Central memory CD8-positive, alpha-beta T cell (primary cell): Measurements from ENCODE around the gene MET.
"Not testable (repeated sequence)": the region's sequence is repeated elsewhere in the genome, so short reads cannot be mapped to it uniquely, and the experiment has no call there.

Experiments
- ATAC-seq: fragments of 150-1000 bp; cut with Tn5 transposase; replicated peaks from 2 replicates; pipeline ENCODE4 v1.10.0; 2022; ENCODE audit warnings: mild to moderate bottlenecking, moderate FRiP score, moderate number of reproducible peaks; ENCODE audit not compliant: poor library complexity, severe bottlenecking; ENCODE audit errors: extremely low read depth
- DNase-seq, 2 donors: peaks; one replicate each; pipeline ENCODE4 v3.0.0; 2021; ENCODE audit warnings: low spot score in 2 of 2
- H3K27ac Mint-ChIP-seq: one replicate; pipeline ENCODE4 v1.8.0; 2022; ENCODE audit warnings: low read depth, mild to moderate bottlenecking, moderate library complexity, mixed read lengths
- H3K27me3 Mint-ChIP-seq: one replicate; pipeline ENCODE4 v1.8.0; 2022; ENCODE audit warnings: mixed read lengths
- H3K36me3 Mint-ChIP-seq: one replicate; pipeline ENCODE4 v1.8.0; 2022; ENCODE audit warnings: mild to moderate bottlenecking, moderate library complexity, mixed read lengths; ENCODE audit not compliant: insufficient read depth
- H3K4me1 Mint-ChIP-seq: one replicate; pipeline ENCODE4 v1.8.0; 2022; ENCODE audit warnings: mixed read lengths
- H3K4me3 Mint-ChIP-seq: one replicate; pipeline ENCODE4 v1.8.0; 2022; ENCODE audit warnings: mild to moderate bottlenecking, moderate library complexity, mixed read lengths
- H3K9me3 Mint-ChIP-seq: one replicate; pipeline ENCODE4 v1.8.0; 2022; ENCODE audit warnings: mixed read lengths

Gene MET

DNA sequence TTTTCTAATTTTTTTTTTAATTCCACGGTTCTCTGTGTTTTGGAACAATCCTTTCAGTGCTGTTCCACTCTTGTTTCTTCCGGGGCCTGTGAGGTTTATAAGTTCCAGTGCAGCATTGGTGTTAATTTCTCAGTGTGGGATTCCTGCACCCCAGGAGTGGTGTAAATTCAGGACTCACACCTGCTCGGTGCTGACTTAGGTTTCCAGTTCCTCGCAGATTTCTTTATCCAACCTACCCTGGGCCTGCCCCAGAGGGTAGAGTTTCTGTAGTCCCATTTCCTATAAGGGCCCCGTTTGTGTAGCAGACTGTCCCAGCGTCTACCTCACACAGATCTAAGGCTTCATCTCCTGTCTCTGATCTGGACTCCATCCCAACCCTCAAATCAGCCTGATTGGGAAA is 27.4 kb upstream of the MET start:
- Mint-ChIP-seq H3K4me3 (no peak overlapping the region), H3K9me3 (no peaks in the 10 kb centered on the region), H3K27ac (no peak overlapping the region), H3K36me3 (no peaks in the 10 kb centered on the region), H3K27me3 (peaks cover 26% of the 10 kb centered on the region), H3K4me1 (no peaks in the 10 kb centered on the region)
- ATAC-seq: no peak
- no peak for DNase-seq

- Mint-ChIP-seq H3K9me3 (no peaks in the 10 kb centered on the region), H3K4me1 (no peaks in the 10 kb centered on the region), H3K4me3 (no peak overlapping the region), H3K27ac (no peak overlapping the region), H3K27me3 (peaks cover 45% of the 10 kb centered on the region), H3K36me3 (no peaks in the 10 kb centered on the region)
- ATAC-seq (no peak), DNase-seq (no peak)
Measured at GRCh38 chr7:116647290-116647689, 24.7 kb upstream of the MET start.

DNA sequence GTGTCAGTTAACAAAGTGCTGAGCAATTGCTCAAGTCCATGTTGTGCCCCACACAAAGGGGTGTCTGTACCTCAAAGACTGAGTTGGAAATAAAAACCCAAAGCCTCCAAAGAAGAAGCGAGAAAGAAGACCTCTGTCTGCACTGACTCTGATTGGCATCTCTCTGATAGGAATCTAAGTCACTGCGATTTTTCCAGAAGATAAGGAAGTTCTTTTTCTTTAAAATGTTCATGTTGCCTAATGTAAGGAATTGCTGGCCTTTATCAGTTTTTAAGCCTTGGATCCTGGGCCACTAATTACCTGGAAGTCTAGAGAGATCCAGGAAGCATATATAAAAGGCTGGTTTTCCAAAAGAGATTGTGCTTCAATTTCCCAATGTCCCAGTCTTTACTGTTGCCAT is 24.1 kb upstream of the MET start:
- no peak overlapping the region for H3K4me3 Mint-ChIP-seq
- H3K4me1 Mint-ChIP-seq: no peaks in the 10 kb centered on the region
- H3K9me3 Mint-ChIP-seq: no peaks in the 10 kb centered on the region
- ATAC-seq (no peak), DNase-seq (no peak)
- no peak overlapping the region for H3K27ac Mint-ChIP-seq
- H3K27me3 Mint-ChIP-seq: peaks cover 48% of the 10 kb centered on the region
- no peaks in the 10 kb centered on the region for H3K36me3 Mint-ChIP-seq

DNA sequence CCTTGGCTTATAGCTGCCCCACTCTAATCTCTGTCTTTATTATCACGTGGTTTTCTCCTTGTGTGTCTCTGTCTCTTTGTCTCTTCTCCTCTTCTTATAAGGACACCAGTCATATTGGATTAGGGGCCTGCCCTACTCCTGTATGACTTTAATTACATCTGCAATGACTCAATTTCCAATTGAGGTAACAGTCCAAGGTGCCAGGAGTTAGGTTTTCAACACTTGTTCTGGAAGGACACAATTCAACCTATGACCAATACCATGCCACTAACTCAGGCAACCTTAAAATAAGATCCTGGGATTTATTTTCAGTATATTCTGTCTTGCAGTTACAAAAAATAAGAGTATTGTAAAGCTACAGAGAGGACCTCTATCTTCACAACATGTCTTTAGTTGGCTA is 21.6 kb upstream of the MET start:
- H3K27ac Mint-ChIP-seq: no peak overlapping the region
- H3K4me3 Mint-ChIP-seq: no peak overlapping the region
- H3K4me1 Mint-ChIP-seq: no peaks in the 10 kb centered on the region
- peaks cover 31% of the 10 kb centered on the region for H3K27me3 Mint-ChIP-seq
- DNase-seq: no peak
- ATAC-seq: no peak
- no peaks in the 10 kb centered on the region for H3K36me3 Mint-ChIP-seq
- no peaks in the 10 kb centered on the region for H3K9me3 Mint-ChIP-seq

DNA sequence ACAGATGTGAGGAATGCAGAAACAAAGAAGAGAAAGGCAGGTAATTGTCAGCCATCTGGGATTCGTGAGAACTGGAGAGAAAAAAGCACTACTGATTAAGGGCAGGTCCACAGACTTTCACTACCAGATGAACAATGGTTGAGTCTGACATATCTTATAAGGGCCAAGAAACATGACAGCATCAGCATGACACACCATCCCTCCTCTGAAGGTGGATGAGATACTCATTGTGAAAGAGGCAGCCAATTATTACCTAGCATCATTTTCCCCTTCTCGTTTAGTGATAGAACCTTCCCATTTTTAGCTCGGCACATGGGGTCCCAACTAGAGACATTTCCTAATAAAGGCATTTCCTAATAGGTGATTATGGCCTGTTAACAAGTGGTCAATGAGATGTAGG is 19.2 kb upstream of the MET start:
- ATAC-seq (no peak), DNase-seq (no peak)
- Mint-ChIP-seq H3K9me3 (no peaks in the 10 kb centered on the region), H3K27me3 (peaks cover 28% of the 10 kb centered on the region), H3K4me1 (no peaks in the 10 kb centered on the region), H3K36me3 (no peaks in the 10 kb centered on the region), H3K27ac (no peak overlapping the region), H3K4me3 (no peak overlapping the region)

DNA sequence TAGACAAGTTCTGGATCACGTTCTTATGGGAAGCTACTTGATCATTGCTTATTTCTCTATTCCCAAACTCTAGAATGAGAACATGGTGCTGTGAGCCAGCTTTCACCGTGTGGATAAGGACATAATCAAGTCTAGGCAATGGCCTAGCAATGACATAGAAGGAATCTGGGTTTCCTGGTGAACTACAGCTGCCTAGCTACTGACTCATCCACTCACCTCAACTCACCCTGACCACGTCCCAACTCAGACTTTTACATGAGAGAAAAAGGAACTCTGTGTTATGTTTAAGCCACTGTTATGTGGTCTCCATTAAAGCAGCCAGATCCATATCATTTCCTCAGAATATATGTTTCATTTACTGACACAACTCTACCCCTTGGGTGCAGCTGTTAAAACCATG is 18.8 kb upstream of the MET start:
- no peaks in the 10 kb centered on the region for H3K9me3 Mint-ChIP-seq
- DNase-seq: no peak
- ATAC-seq: no peak

GRCh38 chr7:116653646-116654045 is 18.4 kb upstream of the MET start:
- Mint-ChIP-seq H3K4me3 (no peak overlapping the region), H3K4me1 (no peaks in the 10 kb centered on the region), H3K27me3 (peaks cover 28% of the 10 kb centered on the region), H3K27ac (no peak overlapping the region), H3K36me3 (no peaks in the 10 kb centered on the region), H3K9me3 (no peaks in the 10 kb centered on the region)
- DNase-seq (no peak), ATAC-seq (no peak)

More for the DNA sequence above, 18.8 kb upstream of the MET start:
- H3K4me3 Mint-ChIP-seq: no peak overlapping the region
- no peaks in the 10 kb centered on the region for H3K36me3 Mint-ChIP-seq
- peaks cover 28% of the 10 kb centered on the region for H3K27me3 Mint-ChIP-seq
- no peak overlapping the region for H3K27ac Mint-ChIP-seq
- no peaks in the 10 kb centered on the region for H3K4me1 Mint-ChIP-seq

DNA sequence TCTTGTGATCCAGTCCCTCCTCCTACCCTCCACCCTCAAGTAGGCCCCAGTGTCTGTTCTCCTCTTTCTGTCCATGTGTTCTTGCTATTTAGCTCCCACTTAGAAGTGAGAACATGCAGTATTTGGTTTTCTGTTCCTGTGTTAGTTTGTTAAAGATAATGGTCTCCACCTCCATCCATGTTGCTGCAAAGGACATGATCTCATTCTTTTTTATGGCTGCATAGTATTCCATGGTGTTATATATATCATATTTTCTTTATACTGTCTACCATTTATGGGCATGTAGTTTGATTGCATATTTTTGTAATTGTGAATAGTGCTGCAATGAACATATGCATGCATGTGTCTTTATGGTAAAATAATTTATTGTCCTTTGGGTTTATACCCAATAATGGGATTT is 12.7 kb upstream of the MET start:
- H3K27ac Mint-ChIP-seq, ATAC-seq, H3K36me3 Mint-ChIP-seq, H3K4me3 Mint-ChIP-seq, H3K9me3 Mint-ChIP-seq, DNase-seq, H3K4me1 Mint-ChIP-seq: not testable (repeated sequence)
- H3K27me3 Mint-ChIP-seq: peaks cover 16% of the 10 kb centered on the region

DNA sequence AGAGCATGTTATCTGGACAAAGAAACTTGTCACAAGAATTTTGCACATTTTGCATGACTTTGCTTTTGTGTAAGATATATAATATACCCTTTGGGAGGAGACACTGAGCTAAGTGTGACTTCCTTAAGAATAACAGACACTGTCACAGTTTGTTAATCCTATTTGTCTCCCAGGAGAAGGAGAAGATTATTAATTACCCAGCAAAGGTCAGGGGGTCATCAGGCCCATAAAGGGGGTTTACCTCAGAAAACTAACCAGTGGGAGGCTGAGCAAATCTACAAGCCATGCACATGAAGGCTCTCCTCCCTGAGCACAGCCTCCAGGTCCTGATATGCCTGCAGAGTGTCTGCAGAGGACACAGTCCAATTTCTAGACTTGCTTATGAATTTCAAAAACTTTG is 10.1 kb upstream of the MET start:
- DNase-seq (no peak), ATAC-seq (no peak)
- Mint-ChIP-seq H3K4me1 (no peaks in the 10 kb centered on the region), H3K9me3 (no peaks in the 10 kb centered on the region), H3K4me3 (no peak overlapping the region), H3K36me3 (no peaks in the 10 kb centered on the region), H3K27me3 (peaks cover 27% of the 10 kb centered on the region), H3K27ac (no peak overlapping the region)

DNA sequence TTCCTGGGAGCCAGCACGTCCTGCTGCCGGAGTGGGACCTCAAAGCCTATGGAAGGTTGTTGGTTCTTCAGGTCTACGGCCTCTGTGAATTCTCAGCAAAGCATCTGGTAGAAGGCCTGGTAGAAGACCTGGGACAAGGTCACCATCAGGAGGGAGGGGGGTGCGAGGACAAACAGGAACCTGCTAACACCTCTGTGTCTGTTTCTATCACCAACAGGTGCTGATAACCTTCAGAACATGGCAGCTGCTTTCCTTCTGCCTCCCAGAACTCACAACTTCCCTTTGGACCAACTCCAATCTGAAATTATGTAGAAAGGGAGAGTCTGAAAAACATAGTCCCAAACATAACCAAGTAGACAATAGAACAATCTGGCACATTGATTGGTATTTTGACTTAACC is 8.3 kb upstream of the MET start:
- H3K27ac Mint-ChIP-seq: no peak overlapping the region

DNA sequence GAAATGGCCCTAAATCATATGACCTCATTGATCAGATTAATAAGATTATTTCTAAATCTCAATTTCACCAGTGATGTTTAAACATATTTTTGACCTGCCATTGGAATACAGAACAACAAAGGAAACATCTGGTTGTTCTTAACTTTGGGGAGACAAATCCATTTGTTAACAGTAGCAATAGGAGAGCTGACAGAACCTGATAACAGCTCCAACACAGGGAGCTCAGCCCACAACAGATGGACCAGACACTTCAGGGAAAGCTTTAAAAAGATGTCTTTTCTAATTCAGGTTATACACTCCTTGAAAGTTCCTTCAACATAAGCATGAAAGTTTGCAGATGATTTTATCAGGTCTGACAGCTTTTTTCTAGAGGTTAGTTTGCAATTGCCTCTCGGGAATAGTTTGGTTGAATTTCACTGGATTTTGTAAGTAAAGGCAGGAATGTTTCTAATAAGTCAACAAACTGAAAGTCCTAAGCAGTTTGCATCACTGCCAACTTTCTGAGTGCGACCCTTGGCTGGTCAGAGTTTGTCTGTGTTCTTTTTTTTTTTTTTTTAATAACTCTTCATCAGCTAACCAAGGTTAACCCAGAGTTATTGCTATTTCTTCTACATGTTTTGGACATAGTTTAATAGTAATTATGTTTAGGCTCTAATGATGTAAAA is 6.5 kb upstream of the MET start:
- no peak for DNase-seq
- Mint-ChIP-seq H3K9me3 (no peaks in the 10 kb centered on the region), H3K27me3 (peaks cover 28% of the 10 kb centered on the region), H3K36me3 (no peaks in the 10 kb centered on the region), H3K27ac (no peak overlapping the region), H3K4me3 (no peak overlapping the region), H3K4me1 (no peaks in the 10 kb centered on the region)
- ATAC-seq: no peak

More for the DNA sequence above, 8.3 kb upstream of the MET start:
- DNase-seq: no peak
- no peak for ATAC-seq
- H3K27me3 Mint-ChIP-seq: peaks cover 27% of the 10 kb centered on the region
- no peaks in the 10 kb centered on the region for H3K9me3 Mint-ChIP-seq
- no peak overlapping the region for H3K4me3 Mint-ChIP-seq
- no peaks in the 10 kb centered on the region for H3K36me3 Mint-ChIP-seq
- no peaks in the 10 kb centered on the region for H3K4me1 Mint-ChIP-seq

GRCh38 chr7:116669769-116670168 is 2.2 kb upstream of the MET start:
- Mint-ChIP-seq H3K9me3 (no peaks in the 10 kb centered on the region), H3K36me3 (no peaks in the 10 kb centered on the region), H3K4me3 (no peak overlapping the region), H3K27ac (no peak overlapping the region), H3K4me1 (peaks cover 5% of the 10 kb centered on the region), H3K27me3 (peaks cover 28% of the 10 kb centered on the region)
- DNase-seq (no peak), ATAC-seq (no peak)

GRCh38 chr7:116670409-116671015 is 1.5 kb upstream of the MET start:
- peaks cover 5% of the 10 kb centered on the region for H3K4me1 Mint-ChIP-seq
- ATAC-seq (no peak), DNase-seq (no peak)
- no peak overlapping the region for H3K27ac Mint-ChIP-seq
- H3K36me3 Mint-ChIP-seq: no peaks in the 10 kb centered on the region
- no peaks in the 10 kb centered on the region for H3K9me3 Mint-ChIP-seq
- no peak overlapping the region for H3K4me3 Mint-ChIP-seq
- peaks cover 28% of the 10 kb centered on the region for H3K27me3 Mint-ChIP-seq
